SIG-M5 treated with dmso at 0.1 percent for 504 hours (cell line): ENCODE results near the gene LIN54.
A peak's percentile ranks its signal among the peaks of the same experiment; 100 is the strongest.

Experiments
- DNase-seq: peaks from one replicate; lab custom pipeline; 2025; ENCODE audit not compliant: unreplicated experiment; lab: John Stamatoyannopoulos, UW

LIN54 gene

DNA sequence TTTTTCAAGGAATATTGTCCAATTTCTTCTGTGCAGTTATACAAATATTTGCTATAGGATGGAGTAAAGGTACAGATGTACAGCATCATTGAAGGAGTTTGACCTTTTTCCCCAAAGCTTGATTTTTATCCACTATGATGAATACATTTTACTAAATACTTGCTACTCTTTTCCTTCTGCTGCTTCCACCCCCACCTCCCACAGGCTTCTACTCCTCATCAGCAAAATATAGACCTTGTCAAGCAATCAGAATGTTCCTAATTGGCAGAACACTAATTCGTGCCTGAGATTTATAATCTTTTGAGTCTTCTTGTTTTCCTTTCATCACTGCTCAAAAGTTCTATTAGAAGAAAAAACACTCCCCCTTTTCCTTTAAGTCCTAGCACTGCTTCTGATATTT is 113.9 kb downstream of the LIN54 start:
- DNase-seq, result no peak

DNA sequence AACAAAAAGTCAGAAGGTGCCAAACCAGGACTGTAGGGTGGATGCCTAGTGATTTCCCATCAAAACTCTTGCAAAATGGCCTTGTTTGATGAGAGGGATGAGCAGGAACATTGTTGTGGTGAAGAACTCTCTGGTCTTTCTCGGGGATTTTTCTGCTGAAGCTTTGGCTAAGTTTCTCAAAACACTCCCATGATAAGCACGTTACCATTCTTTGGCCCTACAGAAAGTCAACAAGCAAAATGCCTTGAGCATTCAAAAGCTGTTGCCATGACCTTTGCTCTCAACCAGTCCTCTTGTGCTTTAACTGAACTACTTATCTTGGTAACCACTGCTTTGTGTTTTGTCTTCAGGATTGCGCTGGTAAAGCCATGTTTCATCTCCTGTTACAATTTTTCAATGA is 116.7 kb downstream of the LIN54 start:
- no peak for DNase-seq

DNA sequence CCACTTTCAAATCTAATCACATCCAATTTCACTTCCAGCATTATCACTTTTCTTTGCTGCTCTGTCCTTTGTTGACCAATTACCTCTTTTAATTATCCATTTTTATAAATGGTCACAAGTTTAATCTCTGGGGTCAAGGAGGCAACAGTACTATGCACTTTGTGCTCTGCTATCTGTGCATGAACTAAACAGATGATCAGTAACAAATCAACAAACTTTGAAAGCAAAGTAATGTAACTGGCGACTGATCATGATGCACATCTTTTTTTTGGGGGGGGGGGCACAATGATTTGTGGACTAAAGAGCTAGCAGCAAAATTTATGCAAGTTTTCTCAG is 118.2 kb downstream of the LIN54 start:
- no peak for DNase-seq

DNA sequence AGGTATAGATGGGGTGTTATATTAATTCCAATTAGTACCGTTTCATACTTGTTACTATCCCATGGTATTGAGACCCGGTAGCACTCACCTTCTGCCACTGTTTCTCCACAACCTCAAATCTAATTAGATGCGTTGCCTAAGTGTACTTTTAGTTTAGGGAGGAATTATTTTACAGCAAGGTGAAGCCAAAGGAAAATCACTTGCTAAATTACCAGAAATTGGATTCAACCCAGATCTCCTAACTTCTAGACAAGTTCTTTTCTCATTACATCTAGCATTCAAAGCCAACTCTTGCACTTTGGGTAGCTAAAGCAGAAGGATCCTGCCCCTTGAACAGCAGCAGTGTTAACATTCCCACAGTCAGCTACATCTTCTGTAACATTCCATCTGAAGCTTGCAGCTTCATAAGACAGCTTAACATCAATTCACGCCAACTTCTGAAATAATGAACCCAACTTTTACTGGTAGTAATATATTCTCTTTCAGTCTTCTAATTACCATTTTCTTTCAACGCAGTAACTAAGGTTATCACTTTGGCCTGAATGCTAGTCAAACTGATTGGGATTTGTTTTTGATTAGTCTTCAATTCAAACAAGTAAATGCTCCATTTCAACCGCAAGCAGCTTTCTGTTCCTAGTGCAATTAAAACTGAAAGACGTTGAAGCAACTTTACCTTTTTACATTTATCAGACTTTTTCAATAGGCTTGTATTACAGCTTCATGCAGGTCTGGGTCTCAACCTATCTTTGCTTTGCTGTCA is 118.7 kb downstream of the LIN54 start:
- DNase-seq, result no peak

DNA sequence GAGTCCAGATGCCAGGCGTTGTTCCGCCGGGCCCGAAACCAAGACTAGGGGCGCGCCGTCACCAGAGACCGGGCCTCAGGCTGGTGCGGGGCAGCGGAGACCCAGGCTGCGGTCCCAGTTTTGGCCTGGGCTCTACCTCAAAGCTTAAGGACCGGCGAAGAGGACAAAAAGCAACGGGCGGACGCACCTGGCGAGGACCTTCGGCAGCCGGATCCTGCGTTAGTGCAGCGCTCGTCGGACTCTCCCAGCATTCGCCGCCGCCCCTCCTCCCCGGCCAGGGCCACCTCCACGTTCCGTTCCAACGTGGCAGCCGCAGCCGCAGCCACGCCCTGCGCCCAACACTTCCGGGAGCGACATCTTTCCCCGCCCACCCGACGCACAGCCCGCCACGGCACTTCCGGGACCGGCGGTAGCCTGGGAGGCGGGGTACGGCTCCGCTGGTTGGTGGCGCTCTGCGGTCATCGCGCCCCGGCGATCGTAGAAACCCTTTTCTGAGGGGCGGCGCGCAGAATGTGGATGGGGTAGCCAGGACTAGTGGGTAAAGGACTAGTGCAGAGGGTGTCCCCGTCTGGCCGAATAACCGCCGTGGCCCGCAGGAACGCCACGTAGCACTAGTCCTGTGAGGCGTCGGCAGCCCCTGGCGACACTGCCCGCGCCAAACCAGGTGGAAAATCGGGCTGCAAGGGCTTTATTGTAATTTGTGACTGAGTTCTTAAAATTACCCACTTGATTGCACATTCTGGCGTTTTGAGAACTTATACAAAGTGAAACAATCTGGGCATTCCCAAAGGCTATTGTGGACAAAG is 119.5 kb downstream of the LIN54 start, which contains the start of gene SEC31A:
TSS of gene SEC31A (minus strand) at position 253 of the 806 bp plus-strand sequence. CDS start 9,217 bp downstream, outside the sequence.
- DNase-seq, result peak; percentile 94

DNA sequence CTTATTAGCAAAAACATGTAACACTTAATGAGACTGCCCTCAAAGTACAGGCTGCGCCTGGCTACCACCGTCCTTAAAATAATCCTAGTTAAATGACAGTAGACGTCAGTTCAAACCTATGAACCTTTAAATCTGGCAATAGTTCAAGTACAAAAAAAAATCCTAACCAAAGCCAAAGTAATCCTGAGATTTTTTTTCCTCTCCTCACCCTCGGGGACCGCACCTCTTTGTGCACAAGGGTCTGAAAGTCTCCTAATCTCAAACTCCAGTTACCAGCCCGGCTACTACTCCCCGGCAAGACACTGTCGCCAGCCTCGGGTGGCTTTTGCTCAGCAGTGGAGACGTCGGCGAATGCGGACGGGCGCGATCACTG is 120.1 kb downstream of the LIN54 start:
- no peak for DNase-seq

DNA sequence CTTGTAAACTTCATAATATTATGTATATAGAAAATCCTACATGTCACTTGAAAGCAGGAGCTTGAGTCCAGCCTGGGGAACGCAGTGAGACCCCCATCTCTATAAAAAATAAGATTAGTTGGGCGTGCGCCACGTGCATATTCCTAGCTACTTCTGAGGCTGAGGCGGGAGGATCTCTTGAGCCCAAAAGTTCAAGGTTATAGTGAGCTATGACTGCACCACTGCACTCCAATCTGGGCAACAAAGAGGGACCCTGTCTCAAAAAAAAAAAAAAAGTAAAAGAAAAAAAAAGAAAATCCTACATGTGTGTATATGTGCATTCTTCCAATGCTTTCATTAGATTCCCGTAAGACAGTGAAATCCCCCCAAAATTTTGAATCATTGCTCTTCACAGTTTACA is 121.3 kb downstream of the LIN54 start:
- no peak for DNase-seq

DNA sequence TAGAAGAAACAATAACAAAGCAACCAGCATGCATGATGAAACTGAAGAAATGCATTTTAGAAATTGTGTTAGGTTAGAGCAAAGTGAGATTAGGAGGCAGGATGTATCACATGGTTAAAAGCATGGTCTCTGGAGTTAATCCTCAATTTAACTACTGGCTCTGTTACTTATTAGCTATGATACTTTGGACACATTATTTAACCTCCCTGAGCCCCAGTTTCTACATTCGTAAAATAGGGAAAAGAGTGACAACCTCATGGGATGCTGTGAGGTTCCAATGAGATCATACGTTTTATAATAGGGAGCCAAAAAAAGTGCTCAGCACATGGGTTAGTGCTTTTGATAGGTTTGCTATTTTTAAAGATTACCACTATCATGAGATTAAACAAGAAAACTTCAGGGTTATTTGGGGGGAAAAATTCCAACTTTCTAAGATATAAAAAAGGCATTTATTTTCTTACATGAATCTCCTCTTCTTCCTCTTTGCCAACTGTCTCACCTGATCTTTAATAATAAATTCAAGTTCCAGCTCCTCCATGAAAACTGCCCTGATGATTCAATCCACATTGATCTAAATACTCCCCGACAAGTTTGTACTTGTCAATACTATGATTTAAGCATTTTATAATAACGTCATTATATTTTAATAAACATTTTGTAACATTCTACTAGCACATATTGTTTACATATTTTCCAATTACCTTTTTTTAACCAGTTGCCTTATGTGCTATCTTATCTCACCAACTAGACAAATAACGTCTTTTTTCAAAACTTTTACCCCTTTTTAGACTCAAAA is 124.3 kb downstream of the LIN54 start:
- no peak for DNase-seq

DNA sequence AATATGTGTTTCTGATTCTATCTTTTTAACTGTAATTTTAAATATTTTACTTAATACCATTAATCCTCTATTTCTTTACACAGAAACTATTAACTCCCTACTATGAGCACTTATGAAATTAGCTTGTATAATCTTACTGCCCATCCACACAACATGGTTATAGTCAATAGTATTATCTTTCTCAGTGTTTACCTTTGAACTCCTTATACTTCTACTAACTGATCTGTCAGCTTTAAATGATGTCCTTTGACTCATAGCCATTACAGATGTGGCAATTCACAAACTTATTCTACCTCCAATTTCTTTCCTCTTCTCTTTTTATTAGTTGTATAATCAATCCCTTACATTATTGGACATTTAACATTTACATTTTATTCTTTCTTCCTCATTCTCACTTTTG is 125.2 kb downstream of the LIN54 start:
- no peak for DNase-seq
